NOMO-1 treated with DMSO at 0.1 percent for 48 hours (cell line): ENCODE data around the gene FUT6.
A peak's percentile ranks its signal among the peaks of the same experiment; 100 is the strongest.

Experiments
- DNase-seq: peaks from one replicate; lab custom pipeline; 2025; ENCODE audit not compliant: unreplicated experiment; lab: John Stamatoyannopoulos, UW

Gene FUT6

DNA sequence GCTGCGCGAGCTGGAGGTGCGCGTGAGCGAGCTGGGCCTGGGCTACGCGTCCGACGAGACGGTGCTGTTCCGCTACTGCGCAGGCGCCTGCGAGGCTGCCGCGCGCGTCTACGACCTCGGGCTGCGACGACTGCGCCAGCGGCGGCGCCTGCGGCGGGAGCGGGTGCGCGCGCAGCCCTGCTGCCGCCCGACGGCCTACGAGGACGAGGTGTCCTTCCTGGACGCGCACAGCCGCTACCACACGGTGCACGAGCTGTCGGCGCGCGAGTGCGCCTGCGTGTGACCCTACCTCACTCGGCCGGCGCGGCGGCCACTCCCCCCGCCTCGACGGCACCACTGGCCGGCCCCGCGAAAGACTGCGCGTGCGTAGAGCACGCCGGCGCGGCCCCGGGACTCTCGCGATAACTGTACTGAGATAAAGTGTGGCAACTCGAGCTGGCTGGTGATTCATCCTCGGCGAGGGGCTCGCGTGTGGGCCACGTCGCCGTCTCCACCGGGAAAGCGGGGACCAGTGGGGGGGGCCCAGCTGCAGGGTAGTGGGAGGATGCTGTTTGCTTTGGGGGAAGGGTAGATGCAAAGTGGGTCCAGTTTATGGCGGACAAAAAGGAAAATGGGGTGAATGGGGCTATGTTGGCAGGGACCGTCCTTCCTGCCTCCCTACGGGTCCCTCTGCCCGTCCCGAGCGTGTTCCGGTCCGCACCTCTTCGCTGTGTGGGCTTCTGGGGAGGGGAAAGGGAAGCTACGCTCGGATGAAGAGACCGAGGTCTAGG, 11.4 kb downstream of the FUT6 start:
- peak; percentile 95 for DNase-seq

DNA sequence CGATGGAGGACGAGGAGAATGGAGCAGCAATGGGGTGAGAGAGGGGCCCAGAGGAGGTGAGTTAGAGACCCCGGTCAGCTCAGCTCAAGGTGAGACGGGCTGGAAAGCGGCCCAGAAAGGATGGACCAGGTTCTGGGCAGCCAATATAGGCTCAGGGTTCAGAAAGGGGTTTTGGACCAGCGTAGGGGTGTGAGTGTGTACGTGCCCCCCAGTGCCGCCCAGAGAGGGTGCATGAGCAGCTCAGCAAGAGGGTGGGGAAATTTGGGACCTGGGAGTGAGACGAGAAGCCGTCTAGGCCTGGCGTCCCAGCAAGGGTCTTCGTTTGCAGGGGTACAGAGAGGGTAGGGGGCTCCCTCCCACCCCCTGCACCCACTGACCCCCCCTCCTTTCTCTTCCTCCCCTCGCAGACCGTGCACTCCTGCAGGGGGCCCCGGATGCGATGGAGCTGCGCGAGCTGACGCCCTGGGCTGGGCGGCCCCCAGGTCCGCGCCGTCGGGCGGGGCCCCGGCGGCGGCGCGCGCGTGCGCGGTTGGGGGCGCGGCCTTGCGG, 12.1 kb downstream of the FUT6 start:
- no peak for DNase-seq

DNA sequence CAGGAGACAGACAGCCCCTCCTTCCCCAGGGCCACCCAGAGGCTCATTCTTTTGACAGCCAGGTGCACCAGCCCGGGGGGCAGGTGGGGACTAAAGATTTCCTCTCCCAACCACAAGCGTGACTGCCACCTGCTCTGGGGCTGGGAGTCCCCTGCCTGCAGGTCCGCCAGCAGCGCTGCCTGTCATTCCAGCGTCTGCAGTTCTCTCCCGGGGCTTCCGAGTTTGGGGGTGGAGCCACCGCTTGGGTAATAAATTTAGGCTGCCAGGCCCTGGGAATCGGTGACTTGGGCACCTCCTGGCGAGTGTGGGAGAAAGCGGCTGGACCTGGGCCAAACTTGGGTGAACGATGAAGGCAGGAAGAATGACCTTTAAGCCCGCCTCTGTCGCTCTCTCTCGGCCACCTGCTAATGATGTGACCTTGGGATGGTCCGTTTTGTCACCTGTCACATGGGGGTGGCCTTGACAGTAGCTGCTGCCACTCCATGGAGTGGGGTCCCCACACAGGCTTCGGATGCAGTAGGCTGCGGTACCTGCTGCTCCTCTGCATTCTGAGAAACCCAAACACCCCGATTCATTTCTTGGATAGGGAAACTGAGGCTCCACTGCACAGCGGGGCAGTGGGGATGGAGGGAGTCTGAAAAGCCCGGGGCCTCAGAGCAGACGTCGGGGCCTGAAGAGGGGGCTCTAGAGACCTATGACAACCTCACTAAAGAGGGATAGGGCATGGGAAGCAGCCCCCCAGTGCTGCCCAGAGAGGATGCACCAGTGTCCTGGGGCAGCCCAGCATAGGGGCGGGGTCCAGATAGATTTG, 12.8 kb downstream of the FUT6 start:
- peak; percentile 23 for DNase-seq

DNA sequence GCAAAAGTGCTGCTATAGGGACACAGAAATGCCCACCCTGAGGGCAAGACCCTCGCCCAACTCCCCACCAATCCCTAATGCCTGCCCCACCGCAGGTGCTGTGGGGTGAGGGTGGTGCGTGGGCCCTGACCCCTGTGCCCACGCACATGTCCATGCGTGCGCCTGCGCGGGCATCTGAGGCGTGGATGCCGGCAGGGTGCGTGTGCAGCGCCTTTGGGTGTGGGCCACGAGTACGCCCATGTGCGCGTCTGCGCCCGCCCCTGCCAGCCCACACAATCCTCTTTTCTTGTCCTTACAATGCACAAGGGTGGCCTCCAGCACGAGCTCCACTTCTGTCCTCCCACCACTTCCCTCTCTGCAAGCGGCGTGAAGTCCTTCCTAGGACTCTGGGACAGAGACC, 14.3 kb downstream of the FUT6 start:
- no peak for DNase-seq

DNA sequence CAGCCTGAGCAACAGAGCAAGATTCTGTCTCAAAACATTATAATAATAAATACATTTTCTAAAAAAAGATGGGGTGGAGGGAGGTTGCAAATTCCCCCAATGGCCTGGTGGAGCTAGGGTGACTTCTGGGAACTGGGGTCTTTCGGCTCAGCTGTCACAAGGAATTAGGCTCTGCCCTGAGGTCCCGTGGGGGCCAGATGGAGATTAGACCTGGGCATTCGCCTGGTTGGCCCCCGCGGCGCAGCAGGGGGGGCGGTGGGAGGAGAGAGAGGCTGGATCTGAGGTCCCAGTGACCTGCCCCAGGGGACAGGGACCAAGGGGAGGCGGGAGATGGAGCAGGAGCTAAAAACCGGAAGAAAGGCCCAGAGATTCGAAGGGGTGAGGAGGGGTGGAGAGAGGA, 14.8 kb downstream of the FUT6 start:
- no peak for DNase-seq

DNA sequence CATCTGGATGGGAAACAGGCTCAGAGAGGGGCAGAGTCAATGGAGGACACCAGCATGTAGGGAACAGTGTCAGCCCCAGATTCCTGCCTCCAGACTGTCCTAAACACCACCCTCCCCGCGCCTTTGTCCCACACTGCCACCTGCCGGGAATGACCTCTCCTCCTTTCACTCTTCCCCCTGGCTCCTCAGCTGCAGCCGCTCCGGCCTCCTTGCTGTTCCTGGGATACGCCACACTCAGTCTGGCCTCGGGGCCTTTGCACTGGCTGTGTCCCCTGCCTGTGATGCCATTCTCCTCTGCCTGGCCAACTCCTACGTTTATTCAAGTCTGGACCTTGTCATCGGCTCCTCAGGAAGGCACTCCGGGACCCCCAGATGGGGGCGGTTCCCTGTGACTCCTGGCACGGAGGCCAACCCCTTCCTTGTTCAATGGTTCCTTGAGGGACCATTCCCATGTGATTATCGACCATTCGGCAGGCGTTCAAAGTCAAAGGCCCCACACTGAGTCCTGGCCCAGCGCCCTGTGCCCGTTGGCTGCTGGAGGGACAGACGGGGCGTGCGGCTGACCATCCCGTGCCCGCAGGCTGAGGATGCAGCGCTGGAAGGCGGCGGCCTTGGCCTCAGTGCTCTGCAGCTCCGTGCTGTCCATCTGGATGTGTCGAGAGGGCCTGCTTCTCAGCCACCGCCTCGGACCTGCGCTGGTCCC, 15.8 kb downstream of the FUT6 start:
- DNase-seq, result no peak

DNA sequence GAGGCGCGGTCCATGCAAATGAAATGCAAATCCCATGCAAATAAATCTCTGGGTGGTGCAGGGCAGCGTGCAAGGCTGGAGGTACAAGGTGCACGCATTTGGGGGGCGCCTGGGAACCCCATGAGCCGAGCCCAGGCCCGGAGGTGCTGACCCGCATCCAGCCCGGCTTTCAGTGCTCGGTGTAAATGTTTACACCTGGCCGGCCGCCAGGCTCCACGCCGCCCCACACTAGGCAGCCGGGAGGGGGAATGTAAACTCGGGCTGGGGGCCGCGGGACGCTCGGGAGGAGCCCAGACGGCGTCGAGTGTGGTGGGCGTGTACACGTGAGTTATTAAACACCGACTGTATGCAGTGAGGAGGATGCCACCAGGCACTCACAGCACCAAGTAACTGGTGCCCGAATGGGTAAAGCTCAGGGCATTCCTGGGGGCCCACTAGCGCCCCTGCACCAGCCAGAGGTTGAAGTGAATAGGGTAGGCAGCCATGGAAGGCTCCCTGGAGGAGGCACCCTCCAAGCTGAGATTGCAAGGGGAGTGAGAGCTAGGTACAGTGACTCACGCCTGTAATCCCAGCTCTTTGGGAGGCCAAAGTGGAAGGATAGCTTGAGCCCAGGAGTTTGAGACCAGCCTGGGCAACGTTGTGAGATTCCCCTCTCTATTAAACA, 17.2 kb downstream of the FUT6 start:
- no peak for DNase-seq

DNA sequence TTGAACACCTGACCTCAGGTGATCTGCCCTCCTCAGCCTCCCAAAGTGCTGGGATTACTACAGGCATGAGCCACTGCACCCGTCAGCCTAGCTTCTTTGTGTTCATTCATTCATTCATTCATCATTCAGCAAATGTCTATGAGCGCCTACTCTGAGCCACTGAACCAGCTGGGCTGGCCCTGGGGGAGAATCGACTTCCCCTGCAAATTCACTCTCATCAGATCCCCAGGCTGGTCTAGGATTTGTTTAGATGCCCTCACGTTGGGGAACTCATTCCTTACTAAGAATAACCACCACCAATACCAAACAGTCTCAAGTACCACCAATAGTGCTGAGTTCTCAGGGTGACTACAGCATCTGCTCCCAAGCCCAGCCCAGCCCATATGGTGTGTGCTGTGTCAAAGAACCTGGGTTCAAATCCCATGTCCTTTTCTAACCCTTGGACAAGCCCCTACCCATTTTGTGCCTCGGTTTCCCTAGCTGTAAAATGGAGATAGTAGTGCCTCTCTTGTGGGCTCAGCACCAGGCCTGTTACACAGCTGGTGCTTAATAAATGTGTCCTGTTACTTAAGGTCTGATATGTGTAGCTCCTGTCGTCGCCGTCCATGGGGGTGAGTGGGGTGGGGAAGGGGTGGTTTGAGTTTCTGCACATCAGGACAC, 17.9 kb downstream of the FUT6 start:
- no peak for DNase-seq

DNA sequence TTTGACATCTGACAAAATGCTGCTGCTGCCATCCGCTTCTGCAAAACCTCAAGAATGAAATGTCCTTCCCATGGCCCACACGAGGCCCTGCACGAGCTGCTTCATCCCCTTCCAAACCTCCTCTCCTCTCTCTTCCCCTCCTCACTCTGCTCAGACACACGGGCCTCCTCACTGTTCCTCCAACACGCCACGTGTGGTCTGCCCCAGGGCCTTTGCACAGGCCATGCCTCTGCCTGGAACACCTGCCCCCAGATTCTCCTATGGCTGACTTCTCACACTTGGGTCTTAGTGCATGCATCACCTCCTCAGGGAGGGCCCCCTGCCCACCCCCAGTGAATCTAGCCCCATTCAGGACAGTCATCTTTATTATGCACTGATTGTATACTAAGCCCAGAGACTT, 18.7 kb downstream of the FUT6 start:
- no peak for DNase-seq

DNA sequence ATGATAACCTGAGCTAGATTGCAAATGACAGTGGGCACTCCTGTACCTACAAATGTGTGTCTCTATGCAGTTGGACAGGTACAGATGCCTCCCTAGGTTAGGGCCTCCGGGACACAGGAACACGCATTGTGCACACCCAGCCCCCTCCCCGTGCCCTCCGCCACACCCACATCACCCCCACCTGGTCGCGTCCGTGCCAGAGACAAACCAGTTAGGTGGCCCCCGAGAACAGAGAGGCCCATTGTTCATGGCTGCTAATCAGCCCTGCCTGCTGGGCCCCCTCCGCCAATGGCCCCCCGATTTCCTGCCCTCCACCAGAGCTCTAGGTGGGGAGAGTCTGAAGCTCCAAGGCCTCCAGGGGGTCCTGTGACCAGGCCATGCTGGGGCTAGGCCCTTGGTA, 20.9 kb downstream of the FUT6 start:
- DNase-seq, result no peak

DNA sequence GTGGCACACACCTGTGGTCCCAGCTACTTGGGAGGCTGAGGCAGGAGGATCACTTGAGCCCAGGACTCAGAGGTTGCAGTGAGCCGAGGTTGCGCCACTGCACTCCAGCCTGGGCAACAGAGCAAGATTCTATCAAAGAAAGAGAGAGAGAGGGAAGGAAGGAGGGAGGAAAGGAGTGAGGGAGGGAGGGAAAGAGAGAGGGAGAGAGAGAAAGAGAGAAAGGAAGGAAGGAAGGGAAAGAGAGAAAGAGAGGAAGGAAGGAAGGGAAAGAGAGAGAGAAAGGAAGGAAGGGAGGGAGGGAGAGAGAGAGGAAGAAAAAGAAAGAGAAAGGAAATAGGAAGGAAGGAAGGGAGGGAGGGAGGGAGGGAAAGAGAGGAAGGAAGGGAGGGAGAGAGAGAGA, 22.3 kb downstream of the FUT6 start:
- no peak for DNase-seq

DNA sequence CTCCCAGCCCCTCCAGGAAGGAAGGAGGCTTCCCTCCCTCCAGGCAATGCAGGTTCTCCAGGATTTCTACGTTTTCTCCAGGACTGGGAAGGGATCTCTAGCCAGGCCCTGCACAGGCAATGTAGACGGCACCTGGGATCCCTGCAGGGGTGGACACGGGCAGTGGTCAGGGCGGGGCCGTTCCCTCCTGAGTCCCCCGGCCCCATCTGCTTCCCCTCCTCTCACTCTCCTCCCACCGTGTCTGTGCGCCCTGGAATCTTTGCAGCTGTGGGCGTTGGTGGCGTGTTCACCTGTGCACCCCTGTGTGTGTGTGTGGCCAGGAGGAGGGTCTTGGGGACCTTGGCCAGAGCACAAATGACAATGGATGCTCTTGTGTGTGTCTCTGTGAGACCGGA, 24.7 kb downstream of the FUT6 start:
- DNase-seq, result no peak

DNA sequence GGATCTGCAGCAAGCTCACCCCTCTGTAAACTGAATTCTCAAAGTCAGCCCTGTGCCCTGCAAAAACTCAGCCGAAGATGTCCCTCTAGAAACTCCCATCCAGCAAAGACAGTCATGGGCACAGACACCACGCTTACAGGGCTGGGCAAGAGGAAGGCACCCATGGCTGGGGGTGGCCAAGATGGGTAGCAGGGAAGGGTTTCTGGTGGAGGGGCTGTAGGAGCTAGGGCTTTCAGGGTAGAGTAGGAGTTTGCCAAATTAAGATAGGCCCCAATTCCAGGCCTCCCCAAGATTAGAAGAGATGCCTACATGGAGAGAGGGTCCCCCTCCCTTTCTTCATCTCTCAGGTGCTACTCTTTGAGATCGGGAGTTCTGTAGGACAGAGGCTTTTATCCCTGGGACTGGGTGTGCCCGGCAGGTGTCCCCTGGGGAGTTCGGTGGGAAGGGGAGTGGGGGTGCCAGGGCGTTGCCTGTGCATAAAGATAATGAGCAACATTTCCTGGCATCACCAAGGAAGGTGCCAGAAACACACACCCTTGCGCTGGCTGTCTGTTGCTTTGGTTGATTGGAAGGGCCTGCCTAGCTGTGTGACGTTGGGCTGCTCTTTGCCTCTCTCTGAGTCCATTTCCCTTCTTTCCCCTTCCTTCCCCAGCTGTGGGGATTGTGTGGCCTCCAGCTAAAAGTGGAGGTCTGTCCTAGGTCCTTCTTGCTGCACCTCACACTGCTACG, 25.2 kb downstream of the FUT6 start:
- DNase-seq, result no peak

DNA sequence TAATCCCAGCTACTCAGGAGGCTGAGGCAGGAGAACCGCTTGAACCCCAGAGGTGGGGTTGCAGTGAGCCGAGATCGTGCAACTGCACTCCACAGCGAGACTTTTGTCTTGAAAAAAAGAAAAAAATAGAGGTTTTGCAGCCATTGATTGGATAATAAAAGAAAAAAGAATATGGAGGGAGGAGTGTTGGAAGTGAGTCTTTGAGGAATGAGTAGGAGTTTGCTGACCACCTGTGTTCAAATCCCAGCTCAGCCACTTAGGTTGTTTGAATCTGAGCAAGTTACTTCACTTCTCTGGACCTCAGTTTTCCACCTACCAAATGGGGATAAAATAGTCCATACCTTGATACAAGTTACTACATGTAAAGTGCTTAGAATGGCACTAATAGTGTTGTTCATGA, 28.4 kb downstream of the FUT6 start:
- DNase-seq, result no peak

DNA sequence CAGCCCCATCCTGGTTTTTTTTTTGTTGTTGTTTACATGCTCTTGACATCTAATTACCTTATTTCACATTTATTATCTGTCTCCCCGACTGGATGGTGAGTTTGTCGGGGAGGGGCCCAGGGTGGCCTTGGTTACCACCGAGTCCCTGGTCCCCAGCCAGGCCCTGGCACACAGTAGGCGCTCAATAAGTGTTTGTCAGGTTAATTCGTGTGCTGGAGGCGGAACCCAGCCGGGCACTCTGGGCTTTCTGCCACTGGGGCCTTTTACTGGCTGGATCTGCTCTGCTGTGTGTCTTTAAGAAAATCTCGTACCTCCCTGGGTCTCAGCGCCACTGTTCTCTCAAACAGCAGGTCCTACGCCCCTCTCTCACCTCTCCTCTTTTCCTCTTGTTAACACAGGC, 30.0 kb downstream of the FUT6 start:
- no peak for DNase-seq

DNA sequence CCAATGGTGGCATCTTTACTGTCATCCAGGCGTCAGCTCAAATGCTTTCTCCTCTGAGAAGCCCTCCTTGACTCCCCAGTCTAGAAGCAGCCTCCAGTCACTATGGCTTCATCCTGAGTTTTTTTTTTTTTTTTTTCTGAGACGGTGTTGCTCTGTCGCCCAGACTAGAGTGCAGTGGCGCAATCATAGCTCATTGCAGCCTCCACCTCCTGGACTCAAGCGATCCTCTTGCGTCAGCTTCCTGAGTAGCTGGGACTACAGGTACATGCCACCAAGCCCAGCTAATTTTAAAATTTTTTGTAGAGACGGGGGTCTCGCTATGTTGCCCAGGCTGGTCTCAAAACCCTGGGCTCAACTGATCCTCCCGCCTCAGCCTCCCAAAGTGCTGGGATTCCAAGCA, 30.4 kb downstream of the FUT6 start:
- peak; percentile 65 for DNase-seq

DNA sequence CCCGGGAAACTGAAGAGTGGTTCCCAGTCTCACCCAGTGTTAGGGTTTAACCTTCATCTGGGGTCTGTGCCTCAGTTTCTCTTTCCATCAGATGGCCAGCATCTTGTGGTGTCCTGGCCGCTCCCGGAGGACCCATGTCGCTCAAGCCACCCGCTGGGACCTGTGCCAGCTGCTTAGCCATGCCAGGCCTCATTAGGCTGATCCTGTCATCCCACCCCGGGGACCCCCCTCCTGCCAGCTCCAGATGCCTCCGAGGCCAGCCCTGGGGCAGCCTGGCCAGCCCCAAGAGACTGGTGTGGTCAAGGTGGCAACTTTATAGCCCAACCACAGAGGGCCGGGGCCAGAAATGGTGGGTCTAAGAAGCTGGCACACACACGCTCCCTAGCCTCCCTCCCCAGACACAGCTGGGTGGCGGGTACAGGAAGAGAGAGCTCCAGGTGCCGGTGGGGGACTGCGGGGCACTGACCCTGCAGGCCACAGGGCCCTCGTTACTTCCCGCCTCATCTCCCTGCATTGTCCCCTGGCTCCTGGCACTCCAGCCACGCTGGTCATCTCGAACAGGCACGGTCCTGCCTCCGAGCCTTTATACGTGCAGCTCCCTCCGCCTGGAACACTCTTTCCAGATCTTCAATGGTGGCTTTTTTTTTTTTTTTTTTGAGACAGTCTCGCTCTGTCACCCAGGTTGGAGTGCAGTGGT, 31.2 kb downstream of the FUT6 start:
- no peak for DNase-seq

DNA sequence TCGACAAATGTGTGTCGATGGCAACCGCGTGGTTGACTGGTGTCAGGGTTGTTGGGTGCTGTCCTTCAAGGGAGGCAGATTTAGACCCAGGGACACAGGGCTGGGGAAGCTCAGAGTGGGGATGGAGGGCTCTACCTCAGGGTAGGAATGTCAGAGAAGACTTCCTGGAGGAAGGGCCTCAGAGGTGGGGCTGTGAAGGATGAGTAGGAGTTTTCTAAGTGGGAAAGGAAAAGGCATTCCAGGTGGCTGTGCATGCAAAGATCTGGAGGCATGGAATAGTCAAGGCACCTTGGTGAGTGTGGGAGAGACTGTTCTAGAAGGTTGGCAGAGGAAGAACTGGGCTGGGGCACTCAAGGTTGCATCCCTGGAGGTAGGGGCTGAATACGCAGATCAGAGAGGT, 32.6 kb downstream of the FUT6 start:
- no peak for DNase-seq

DNA sequence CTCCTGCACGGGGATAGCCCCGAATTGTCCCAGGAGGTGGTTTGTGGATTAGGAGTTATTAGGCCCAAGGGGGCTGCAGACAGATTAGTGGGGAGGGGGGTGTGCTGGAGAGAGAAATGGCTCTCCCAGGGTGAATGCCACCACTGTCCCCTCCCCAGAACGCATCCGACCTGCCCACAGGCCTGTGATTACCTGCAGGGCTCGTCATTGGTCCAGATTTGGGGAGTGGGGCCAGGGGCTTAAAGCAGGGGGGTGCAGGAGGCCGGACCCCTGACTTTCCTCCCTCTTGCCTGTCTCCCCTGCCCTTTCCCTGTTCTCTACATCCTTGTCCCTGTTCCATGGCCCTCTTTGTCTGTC, 33.4 kb downstream of the FUT6 start:
- no peak for DNase-seq
